H1 (cell line): ENCODE measurements around the gene HP1BP3. TPM values are rescaled to one million over a fixed set of nuclear protein-coding genes. Genes with fewer than 3 reads are reported as not detected.

Experiments used
- CTCF ChIA-PET: fragments of 300-600 bp; sonication (Branson Sonifier 250); formaldehyde crosslinking; loops from one replicate; lab custom pipeline; 2021; ENCODE audit not compliant: partially characterized antibody; lab: Charles Lee
- POLR2A ChIA-PET: fragments of 300-600 bp; sonication (Branson Sonifier 250); formaldehyde crosslinking; loops from one replicate; lab custom pipeline; 2021; ENCODE audit warnings: inconsistent platforms; ENCODE audit not compliant: partially characterized antibody; lab: Charles Lee
- DNase-seq, 2 experiments: peaks; one replicate each; pipeline versions ENCODE4 v3.0.0 to v3.0.0-alpha.2; 2010 to 2022; ENCODE audit warnings: low spot score in 2 of 2, low read depth in 1 of 2, mixed read lengths in 1 of 2
- FAIRE-seq: peaks from 2 replicates; lab custom pipeline; 2011; peaks lifted over from hg19 to GRCh38; lab: Jason Lieb, UNC
- H2AFZ ChIP-seq: 2 replicates; pipeline ENCODE4 v1.8.1; 2012; ENCODE audit warnings: low read length, inconsistent platforms
- H2AK5ac ChIP-seq: 2 replicates; pipeline ENCODE4 v1.6.1; 2013; ENCODE audit warnings: low read depth, low read length
- H2BK120ac ChIP-seq: replicated peaks from 2 replicates; pipeline ENCODE3; 2013; ENCODE audit warnings: low read depth, low read length, inconsistent platforms
- H2BK12ac ChIP-seq: 2 replicates; pipeline ENCODE4 v1.6.1; 2013; ENCODE audit warnings: low read depth, low read length
- H2BK15ac ChIP-seq: 2 replicates; pipeline ENCODE4 v1.6.1; 2013; ENCODE audit warnings: low read length
- H2BK20ac ChIP-seq: 2 replicates; pipeline ENCODE4 v1.6.1; 2013; ENCODE audit warnings: low read length
- H2BK5ac ChIP-seq: 2 replicates; pipeline ENCODE4 v1.6.1; 2013; ENCODE audit warnings: low read depth, low read length
- H3K14ac ChIP-seq: 2 replicates; pipeline ENCODE4 v1.6.1; 2013; ENCODE audit warnings: inconsistent platforms; ENCODE audit not compliant: insufficient read length
- H3K18ac ChIP-seq: 2 replicates; pipeline ENCODE4 v1.6.1; 2013; ENCODE audit warnings: low read length; ENCODE audit errors: extremely low read depth
- H3K23ac ChIP-seq: 2 replicates; pipeline ENCODE4 v1.6.1; 2013; ENCODE audit warnings: inconsistent platforms; ENCODE audit not compliant: insufficient read length
- H3K23me2 ChIP-seq: 2 replicates; pipeline ENCODE4 v1.6.1; 2013; ENCODE audit warnings: low read depth, low read length
- H3K27ac ChIP-seq: 2 replicates; pipeline ENCODE4 v1.6.1; 2011; ENCODE audit warnings: low read depth, low read length, inconsistent platforms
- H3K27me3 ChIP-seq, 4 experiments: replicated peaks in 1 of 4; 1 replicate in 1 of 4; 2 replicates in 3 of 4; pipeline versions ENCODE4 v1.6.1 to v1.8.1; 2011 to 2013; ENCODE audit warnings: low read length in 3 of 4, mild to moderate bottlenecking in 3 of 4, inconsistent platforms in 2 of 4, mixed read lengths in 2 of 4, moderate library complexity in 1 of 4; ENCODE audit not compliant: control insufficient read depth in 3 of 4, insufficient read depth in 3 of 4; ENCODE audit errors: extremely low read depth in 1 of 4
- H3K36me3 ChIP-seq, 4 experiments: 2 replicates each; pipeline versions ENCODE4 v1.6.1 to v1.8.1; 2011 to 2013; ENCODE audit warnings: mild to moderate bottlenecking in 4 of 4, low read length in 3 of 4, moderate library complexity in 2 of 4, control low read depth in 1 of 4, inconsistent platforms in 1 of 4; ENCODE audit not compliant: insufficient read depth in 4 of 4, control insufficient read depth in 2 of 4
- H3K4ac ChIP-seq: replicated peaks from 2 replicates; pipeline ENCODE3; 2013; ENCODE audit warnings: low read length, low read depth, mixed read lengths, inconsistent platforms; ENCODE audit not compliant: insufficient read length
- H3K4me1 ChIP-seq, 4 experiments: replicated peaks in 1 of 4; 1 replicate in 1 of 4; 2 replicates in 3 of 4; pipeline versions ENCODE4 v1.6.1 to v1.8.1; 2011 to 2013; ENCODE audit warnings: low read length in 3 of 4, inconsistent platforms in 2 of 4, mixed read lengths in 1 of 4; ENCODE audit not compliant: insufficient read depth in 4 of 4, control insufficient read depth in 3 of 4
- H3K4me2 ChIP-seq, 2 experiments: 2 replicates each; pipeline versions ENCODE4 v1.6.1 to v1.8.1; 2011 to 2013; ENCODE audit warnings: low read depth in 2 of 2, low read length in 2 of 2, control low read depth in 1 of 2, inconsistent platforms in 1 of 2, mild to moderate bottlenecking in 1 of 2; ENCODE audit not compliant: insufficient read depth in 1 of 2
- H3K4me3 ChIP-seq, 4 experiments: fragments of 200-600, 300-600 bp in 1 of 4; sonication (generic), shearing (Covaris generic), sonication (Bioruptor Twin) in 1 of 4; 2 replicates each; pipeline versions ENCODE4 v1.5.1 to v1.8.1; 2011 to 2016; ENCODE audit warnings: low read length in 4 of 4, low read depth in 3 of 4, control low read depth in 2 of 4, inconsistent platforms in 2 of 4, mild to moderate bottlenecking in 2 of 4, mixed read lengths in 1 of 4, moderate library complexity in 1 of 4; ENCODE audit not compliant: insufficient read depth in 2 of 4; ENCODE audit errors: extremely low read depth in 1 of 4
- H3K56ac ChIP-seq: replicated peaks from 2 replicates; pipeline ENCODE3; 2013; ENCODE audit warnings: low read depth, mild to moderate bottlenecking, mixed read lengths, low read length, inconsistent platforms; ENCODE audit not compliant: insufficient read length
- H3K79me1 ChIP-seq: 2 replicates; pipeline ENCODE4 v1.6.1; 2013; ENCODE audit warnings: low read depth, low read length, control low read depth
- H3K79me2 ChIP-seq, 2 experiments: 2 replicates each; pipeline versions ENCODE4 v1.6.1 to v1.8.1; 2012 to 2013; ENCODE audit warnings: low read length in 2 of 2, mild to moderate bottlenecking in 2 of 2, inconsistent platforms in 1 of 2; ENCODE audit not compliant: insufficient read depth in 2 of 2, control insufficient read depth in 1 of 2
- H3K9ac ChIP-seq, 4 experiments: replicated peaks in 1 of 4; 1 replicate in 1 of 4; 2 replicates in 3 of 4; pipeline versions ENCODE4 v1.6.1 to v1.8.1; 2011 to 2013; ENCODE audit warnings: low read depth in 3 of 4, low read length in 3 of 4, control low read depth in 2 of 4, mild to moderate bottlenecking in 2 of 4, moderate library complexity in 2 of 4, inconsistent platforms in 1 of 4; ENCODE audit errors: extremely low read depth in 1 of 4
- H3K9me3 ChIP-seq, 2 experiments: 2 replicates each; pipeline versions ENCODE4 v1.6.1 to v1.8.1; 2012 to 2013; ENCODE audit warnings: mild to moderate bottlenecking in 2 of 2, moderate library complexity in 2 of 2, control low read depth in 1 of 2, inconsistent platforms in 1 of 2, low read depth in 1 of 2, low read length in 1 of 2, mixed read lengths in 1 of 2; ENCODE audit not compliant: insufficient read depth in 2 of 2
- H4K20me1 ChIP-seq, 2 experiments: replicated peaks in 1 of 2; 2 replicates each; pipeline versions ENCODE3 to v1.8.1; 2011 to 2013; ENCODE audit warnings: inconsistent platforms in 2 of 2, low read length in 2 of 2, mild to moderate bottlenecking in 1 of 2; ENCODE audit not compliant: insufficient read depth in 2 of 2, control insufficient read depth in 1 of 2
- H4K5ac ChIP-seq: 2 replicates; pipeline ENCODE4 v1.6.1; 2013; ENCODE audit warnings: low read length, low read depth, mixed read lengths, inconsistent platforms; ENCODE audit not compliant: insufficient read length
- H4K8ac ChIP-seq: 2 replicates; pipeline ENCODE4 v1.8.0; 2013; ENCODE audit warnings: mild to moderate bottlenecking, moderate library complexity, low read length, inconsistent platforms; ENCODE audit not compliant: insufficient read depth; ENCODE audit errors: extremely low read depth
- H4K91ac ChIP-seq: replicated peaks from 2 replicates; pipeline ENCODE3; 2013; ENCODE audit warnings: low read length, mixed read lengths, inconsistent platforms; ENCODE audit not compliant: insufficient read length
- BRCA1 ChIP-seq: IDR thresholded peaks from 2 replicates; pipeline ENCODE4 v1.6.1; 2012; ENCODE audit warnings: low read depth, low read length, improper control_type of control experiment
- CTBP2 ChIP-seq: IDR thresholded peaks from 2 replicates; pipeline ENCODE4 v1.7.0; 2011; ENCODE audit warnings: borderline replicate concordance, mild to moderate bottlenecking, moderate library complexity, mixed read lengths, low read length; ENCODE audit not compliant: insufficient read depth, insufficient read length
- EP300 ChIP-seq, 2 experiments: IDR thresholded peaks; 1 replicate in 1 of 2; 2 replicates in 1 of 2; pipeline ENCODE4 v1.6.1; 2011 to 2012; ENCODE audit warnings: low read depth in 2 of 2, low read length in 2 of 2, mild to moderate bottlenecking in 2 of 2, borderline replicate concordance in 1 of 2, inconsistent platforms in 1 of 2, moderate library complexity in 1 of 2
- FOSL1 ChIP-seq: IDR thresholded peaks from 2 replicates; pipeline ENCODE4 v1.6.1; 2011; ENCODE audit warnings: mild to moderate bottlenecking, low read depth, low read length, moderate library complexity; ENCODE audit not compliant: insufficient read depth
- GABPA ChIP-seq: IDR thresholded peaks from 2 replicates; pipeline ENCODE4 v1.6.1; 2011; ENCODE audit warnings: mild to moderate bottlenecking, low read length, moderate library complexity, borderline replicate concordance; ENCODE audit not compliant: insufficient read depth
- KDM1A ChIP-seq: fragments of 200-600, 300-600 bp; sonication (generic); IDR thresholded peaks from 2 replicates; pipeline ENCODE4 v1.7.1; 2016; ENCODE audit warnings: mild to moderate bottlenecking, low read length, borderline replicate concordance
- KDM4A ChIP-seq: IDR thresholded peaks from one replicate; pipeline ENCODE4 v1.7.1; 2012; ENCODE audit warnings: low read depth, mild to moderate bottlenecking, moderate library complexity, low read length, inconsistent platforms; ENCODE audit not compliant: severe bottlenecking
- MAFK ChIP-seq: IDR thresholded peaks from 2 replicates; pipeline ENCODE4 v1.6.1; 2012; ENCODE audit warnings: low read depth, mild to moderate bottlenecking, improper control_type of control experiment, low read length
- PHF8 ChIP-seq: fragments of 200-600 bp; sonication (generic); conservative IDR thresholded peaks from 2 replicates; pipeline ENCODE4 v1.7.1; 2012; ENCODE audit warnings: low read depth, mild to moderate bottlenecking, inconsistent platforms, low read length, moderate library complexity
- SP4 ChIP-seq: IDR thresholded peaks from 2 replicates; pipeline ENCODE4 v1.6.1; 2012; ENCODE audit warnings: low read length, inconsistent platforms
- TBP ChIP-seq: IDR thresholded peaks from 2 replicates; pipeline ENCODE4 v1.6.1; 2011; ENCODE audit warnings: low read depth, low read length, improper control_type of control experiment
- TCF12 ChIP-seq: IDR thresholded peaks from 2 replicates; pipeline ENCODE4 v1.6.1; 2011; ENCODE audit warnings: low read depth, mild to moderate bottlenecking, low read length
- WGBS, 2 experiments: shearing (Covaris generic) in 1 of 2; methylation state at CpG; one replicate each; pipeline versions ENCODE4 v1.1.6 to v1.1.7; 2013 to 2015; ENCODE audit warnings: low lambda C conversion rate in 2 of 2, mixed read lengths in 2 of 2, inconsistent platforms in 1 of 2, low coverage in 1 of 2, missing lambda C conversion rate in 1 of 2; ENCODE audit not compliant: insufficient replicate concordance in 2 of 2, insufficient coverage in 1 of 2, insufficient read length in 1 of 2; ENCODE audit errors: extremely low coverage in 1 of 2, missing lambda C conversion rate in 1 of 2; 5-methylcytosine and 5-hydroxymethylcytosine counted together
- polyA plus RNA-seq, 7 experiments: library from polyadenylated mRNA; depleted of rRNA in 3 of 7; stranded (reverse) in 5 of 7; unstranded in 2 of 7; fragments of >200 nt in 5 of 7; fragments of 200-250 nt in 2 of 7; gene quantifications; 1 replicate in 5 of 7; 2 replicates in 1 of 7; 4 replicates in 1 of 7; pipeline versions ENCODE4 v1.2.1 to v1.2.3, GENCODE V29; 2011 to 2013; ENCODE audit warnings: missing spikeins in 2 of 7, mixed read lengths in 2 of 7
- total RNA-seq: library from RNA; stranded (reverse); fragmentation: NEBNext Ultra II Directional; extraction: Animal tissue kit (Norgen Biotek cat#: 25700); gene quantifications from 2 replicates; pipeline ENCODE4 v1.2.1, GENCODE V29; 2021
- TF ChIP-seq, protein P1 (sequence below): IDR thresholded peaks from 2 replicates; pipeline ENCODE4 v1.6.1; 2012; ENCODE audit warnings: inconsistent platforms

HP1BP3 gene
- total and polyA plus RNA-seq, 2 of the 8 experiments (the other 6 are each of a cell fraction or from before 2014, with no cell fraction given): 47.4 to 125 TPM

DNA sequence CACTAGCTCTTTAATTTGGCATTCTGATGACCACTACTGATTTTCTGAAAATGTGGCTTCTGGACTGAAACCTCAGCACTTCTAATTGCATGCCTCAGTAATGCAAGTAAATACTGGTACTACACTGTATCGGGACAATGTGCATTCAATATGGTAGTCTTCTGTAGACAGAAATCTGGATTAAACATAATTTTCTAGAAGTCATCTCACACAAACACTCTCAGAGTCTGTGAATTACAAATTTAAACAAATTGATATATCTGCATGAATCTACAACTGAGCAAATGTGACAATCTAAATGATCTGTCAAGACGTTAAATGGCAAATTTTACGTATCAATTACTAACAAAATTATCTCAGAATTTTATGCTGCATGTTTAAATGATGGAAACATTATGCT lies 23.7 kb downstream of the HP1BP3 start:
- no peaks in the 10 kb centered on the region for H3K79me2 ChIP-seq
- no peaks in the 10 kb centered on the region; a peak in 1 of 7 replicates for H3K4me1 ChIP-seq
- no peaks in the 10 kb centered on the region for H3K9me3 ChIP-seq
- no peak overlapping the region for H3K23ac ChIP-seq
- H3K4ac ChIP-seq: no peak overlapping the region
- no peak overlapping the region for H2AFZ ChIP-seq
- H2BK5ac ChIP-seq: no peak overlapping the region
- H4K8ac ChIP-seq: no peak overlapping the region
- ChIA-PET POLR2A (interaction anchor here (1.0 kb wide), 1 partner anchor 13 kb away, joined by 3 read pairs; no protein-coding TSS in a partner anchor), CTCF (no interaction called here)
- peaks cover 0 to 3% of the 10 kb centered on the region in 2 experiments for H4K20me1 ChIP-seq
- H3K56ac ChIP-seq: no peak overlapping the region
- H3K27ac ChIP-seq: no peak overlapping the region
- FAIRE-seq (no peak), DNase-seq (no peak)
- 90% methylated on average over 3 of the region's 3 CpGs; no CpG with 5 or more reads in 1 of the 2 experiments for WGBS, 2 experiments
- H3K4me2 ChIP-seq: no peak overlapping the region
- 0 out of 2 replicates have a peak, but pooled peaks cover 2% of the 10 kb centered on the region for H3K79me1 ChIP-seq
- no peaks in the 10 kb centered on the region for H3K27me3 ChIP-seq
- H3K23me2 ChIP-seq: no peaks in the 10 kb centered on the region
- no peak overlapping the region for H4K91ac ChIP-seq
- H2BK20ac ChIP-seq: no peak overlapping the region
- no peak overlapping the region for H4K5ac ChIP-seq
- no peak overlapping the region for H2BK12ac ChIP-seq
- no peak overlapping the region for H3K14ac ChIP-seq
- H2BK120ac ChIP-seq: no peak overlapping the region
- H3K36me3 ChIP-seq: peaks cover 21 to 83% (median 56%) of the 10 kb centered on the region in 4 experiments
- H2BK15ac ChIP-seq: no peak overlapping the region
- H3K4me3 ChIP-seq: no peak overlapping the region
- no peak overlapping the region for H3K18ac ChIP-seq
- H2AK5ac ChIP-seq: no peak overlapping the region
- no peak overlapping the region for H3K9ac ChIP-seq
- TF ChIP-seq, protein P1, sequence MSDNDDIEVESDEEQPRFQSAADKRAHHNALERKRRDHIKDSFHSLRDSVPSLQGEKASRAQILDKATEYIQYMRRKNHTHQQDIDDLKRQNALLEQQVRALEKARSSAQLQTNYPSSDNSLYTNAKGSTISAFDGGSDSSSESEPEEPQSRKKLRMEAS: no peak
- TF ChIP-seq TBP: no peak
- no peak for TF ChIP-seq GABPA
- TF ChIP-seq EP300 (IDR thresholded peaks at IDR 0.05; ENCODE audit: borderline replicate concordance in 1 of 2, low read depth in 2 of 2, low read length in 2 of 2): no peak
- no peak for TF ChIP-seq KDM4A
- TF ChIP-seq TCF12: no peak
- no peak for TF ChIP-seq KDM1A
- TF ChIP-seq SP4: no peak
- TF ChIP-seq FOSL1: no peak
- TF ChIP-seq PHF8: no peak
- no peak for TF ChIP-seq MAFK
- no peak for TF ChIP-seq CTBP2
- TF ChIP-seq BRCA1: no peak
